Stimulated activated CD8-positive, alpha-beta memory T cell treated with anti-CD3 and anti-CD28 coated beads, Interleukin-4, amount 100 ng/mL, for 4 hours (primary cell): ENCODE data around the gene TADA3.
A peak's percentile ranks its signal among the peaks of the same experiment; 100 is the strongest.

ENCODE experiments used
- DNase-seq, 2 donors: peaks; one replicate each; pipeline ENCODE4 v3.0.0-alpha.2; 2020; ENCODE audit warnings: low read depth in 2 of 2, low spot score in 1 of 2

TADA3 gene

DNA sequence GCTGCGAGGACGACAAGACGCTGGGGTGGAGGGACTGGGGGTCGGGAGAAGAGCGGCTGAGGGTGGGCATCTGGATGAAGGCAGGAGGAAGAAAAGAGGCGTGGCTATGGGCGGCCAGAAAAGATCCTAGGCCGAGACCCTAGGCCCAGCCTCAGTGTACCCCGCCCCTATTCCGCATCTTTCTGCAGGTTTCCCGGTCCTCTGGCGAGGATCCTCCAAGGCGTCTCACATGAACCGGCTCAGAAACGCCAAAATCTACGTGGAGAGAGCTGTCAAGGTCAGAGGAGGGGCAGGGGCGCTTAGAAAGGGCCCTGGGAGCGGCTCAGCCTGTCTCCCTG, 18.1 kb upstream of the TADA3 start:
- DNase-seq = no peak

DNA sequence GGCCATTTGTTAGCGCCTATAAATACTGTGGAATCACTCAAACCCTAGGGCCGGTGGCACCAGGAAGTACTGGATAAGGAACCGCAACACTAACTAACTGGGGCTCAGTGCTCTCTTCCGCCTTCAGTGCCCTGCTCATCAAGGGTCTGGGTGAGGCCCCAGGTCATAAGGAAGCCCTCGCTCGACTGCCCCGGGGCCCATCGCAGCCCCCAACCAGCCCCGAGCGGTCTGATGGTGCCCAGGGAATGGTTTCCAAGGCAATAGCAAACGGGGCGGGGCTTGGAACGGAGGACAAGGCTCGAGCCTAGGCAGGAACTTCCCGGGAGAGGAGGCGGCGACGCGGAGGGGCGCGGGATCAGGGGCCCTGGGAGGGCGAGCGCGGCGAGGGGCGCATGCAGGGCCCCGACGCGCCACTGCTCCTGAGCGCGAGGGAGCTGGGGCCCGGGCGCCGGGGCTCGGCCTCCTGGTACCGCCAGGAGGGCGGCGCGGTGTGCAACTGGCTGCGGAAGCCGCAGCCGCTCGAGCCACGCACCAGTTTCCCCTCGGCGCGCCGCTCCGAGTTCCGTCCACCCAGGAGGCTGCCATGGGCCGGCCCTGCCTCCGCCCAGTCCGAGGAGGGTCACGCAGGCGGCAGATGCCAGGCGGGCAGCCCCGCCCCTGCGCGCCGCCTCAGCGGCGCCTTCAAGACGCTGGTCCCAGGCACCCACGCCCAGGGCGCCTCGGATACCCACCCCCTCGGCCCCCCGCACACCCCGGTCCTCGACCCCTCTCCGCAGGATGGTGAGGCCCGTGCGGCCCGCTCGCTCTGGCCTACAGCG, 17.6 kb upstream of the TADA3 start, which contains the start of gene TTLL3:
Gene TTLL3, plus strand, starts transcription at position 648 of the 818 bp plus-strand sequence. CDS start 400 bp downstream, outside the sequence.
- DNase-seq = peak in 1 of 2 donors; percentile 19

DNA sequence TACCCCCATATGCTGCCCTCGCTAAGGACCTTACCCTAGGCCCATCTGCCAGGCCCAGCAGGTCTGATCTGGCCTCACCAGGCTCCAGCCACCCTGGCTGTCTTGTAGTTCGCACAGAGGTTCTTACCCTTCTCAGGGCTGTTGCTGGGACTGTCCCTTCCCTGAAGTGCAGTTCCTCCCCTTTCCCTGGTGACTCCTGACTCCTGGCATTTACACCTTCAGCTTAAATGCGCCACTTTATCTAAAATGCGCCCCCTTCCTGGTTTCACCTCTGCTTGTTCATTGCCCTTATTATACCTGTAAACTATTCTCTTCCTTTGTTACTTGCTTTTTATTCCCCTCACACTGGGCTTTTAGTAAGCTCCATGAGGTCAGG, 17.0 kb upstream of the TADA3 start:
- no peak for DNase-seq

DNA sequence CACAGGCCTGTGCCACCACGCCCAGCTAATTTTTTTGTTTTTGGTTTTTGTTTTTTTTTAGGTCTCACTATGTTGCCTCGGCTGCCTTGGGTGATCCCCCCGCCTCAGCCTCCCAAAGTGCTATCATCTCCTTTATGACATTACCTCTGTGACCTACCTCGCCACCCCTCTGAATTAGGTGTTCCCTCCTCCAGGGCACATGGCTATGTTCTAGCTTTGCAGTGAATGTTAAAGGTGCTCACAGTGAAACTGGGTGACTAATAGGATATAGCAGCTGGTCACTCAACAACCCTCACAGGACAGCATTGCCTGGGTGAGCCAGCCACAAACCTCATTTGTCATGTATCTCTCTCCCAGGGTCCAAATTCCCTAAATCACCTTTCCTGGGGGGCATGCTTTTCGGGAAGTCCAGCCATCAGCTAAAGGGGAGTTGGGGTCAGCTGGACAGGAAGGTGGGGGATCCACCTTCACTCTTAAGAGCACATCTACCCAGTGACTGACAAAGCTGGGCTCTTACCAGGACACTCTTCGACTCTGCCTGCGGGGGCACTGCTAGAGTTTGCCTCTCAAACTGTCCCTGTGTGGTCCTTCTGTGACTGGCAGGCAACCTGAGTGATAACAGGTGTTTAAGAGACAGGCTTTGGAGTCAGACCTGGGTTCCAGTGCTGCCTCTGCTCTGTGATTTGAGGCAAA, 16.2 kb upstream of the TADA3 start:
- DNase-seq = no peak

DNA sequence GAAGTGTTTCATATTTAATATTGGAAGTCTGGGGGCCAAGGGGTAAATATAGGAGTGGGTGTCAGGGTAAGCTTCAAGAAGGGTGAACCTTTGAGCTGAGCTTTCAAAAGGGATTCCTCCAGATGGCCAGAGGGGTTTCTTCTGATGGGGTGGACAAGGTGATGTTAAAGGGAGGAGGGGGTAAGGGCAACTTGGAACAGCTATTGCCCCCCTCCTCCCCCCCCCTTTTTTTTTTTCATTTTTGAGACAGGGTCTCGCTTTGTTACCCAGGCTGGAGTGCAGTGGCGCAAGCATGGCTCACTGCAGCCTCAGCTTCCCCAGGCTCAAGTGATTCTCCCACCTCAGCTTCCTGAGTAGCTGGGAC, 15.7 kb upstream of the TADA3 start:
- no peak for DNase-seq

DNA sequence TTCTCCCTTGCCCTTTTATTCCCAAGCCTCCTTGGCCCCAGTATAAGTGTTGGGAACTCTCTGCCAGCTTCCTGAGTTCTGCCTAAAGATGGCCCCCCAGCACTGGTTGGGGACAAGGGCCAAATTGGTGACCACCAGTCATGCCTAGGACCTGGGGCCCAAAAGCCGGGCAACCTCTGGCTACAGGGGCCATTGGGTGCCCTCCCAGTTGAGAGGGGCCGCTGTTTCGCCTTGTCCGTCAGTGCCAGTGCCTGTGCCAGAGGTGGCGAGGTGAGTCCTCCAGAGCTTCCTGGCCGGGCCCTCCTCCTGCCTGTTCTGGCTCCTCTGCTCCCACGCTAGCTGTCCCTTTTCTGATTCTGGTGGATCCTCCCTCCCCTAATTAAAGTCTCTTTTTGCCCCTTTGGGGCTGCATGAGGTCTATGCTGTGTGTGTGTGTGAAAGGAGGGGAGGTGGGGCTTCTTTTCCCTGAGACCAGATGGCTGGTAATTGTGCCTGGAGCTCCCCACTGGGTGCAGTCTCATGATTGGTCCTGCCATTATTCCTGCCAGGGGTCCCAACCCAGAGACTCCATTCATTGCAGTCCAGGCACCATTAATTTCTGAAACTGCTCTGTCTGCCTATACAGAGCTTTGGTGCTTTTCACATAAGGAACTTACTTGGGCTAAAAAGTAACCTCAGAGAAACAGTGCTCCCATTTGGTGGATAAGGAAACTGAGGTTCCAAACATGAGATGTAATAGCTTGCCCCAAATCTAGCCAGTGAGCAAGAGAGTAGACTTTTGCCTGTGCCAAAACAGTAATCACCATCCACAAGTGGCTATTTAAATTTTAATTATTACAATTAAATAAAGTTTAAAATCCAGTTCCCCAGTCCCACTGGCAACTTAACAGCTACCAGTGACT, 14.7 kb upstream of the TADA3 start:
- DNase-seq = no peak

DNA sequence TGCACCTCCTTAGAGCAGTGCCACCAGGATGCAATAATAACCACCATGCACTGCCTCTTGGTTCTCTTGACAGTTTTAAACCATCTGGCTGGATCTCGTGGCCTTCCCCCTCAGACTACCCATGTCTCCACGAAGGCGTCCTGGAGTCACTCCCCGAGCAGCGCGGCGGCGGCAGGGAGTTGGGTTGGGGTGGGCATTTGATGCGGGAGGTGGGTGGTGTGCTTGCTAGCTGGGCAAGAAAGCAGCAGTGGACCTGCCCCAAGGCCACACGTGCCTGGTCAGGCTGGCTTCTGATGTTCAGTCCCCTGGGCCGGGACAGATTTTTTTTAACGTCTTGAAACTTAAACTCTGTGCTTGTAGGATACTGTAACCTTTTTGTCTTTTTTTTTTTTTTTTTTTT, 13.9 kb upstream of the TADA3 start:
- no peak for DNase-seq

DNA sequence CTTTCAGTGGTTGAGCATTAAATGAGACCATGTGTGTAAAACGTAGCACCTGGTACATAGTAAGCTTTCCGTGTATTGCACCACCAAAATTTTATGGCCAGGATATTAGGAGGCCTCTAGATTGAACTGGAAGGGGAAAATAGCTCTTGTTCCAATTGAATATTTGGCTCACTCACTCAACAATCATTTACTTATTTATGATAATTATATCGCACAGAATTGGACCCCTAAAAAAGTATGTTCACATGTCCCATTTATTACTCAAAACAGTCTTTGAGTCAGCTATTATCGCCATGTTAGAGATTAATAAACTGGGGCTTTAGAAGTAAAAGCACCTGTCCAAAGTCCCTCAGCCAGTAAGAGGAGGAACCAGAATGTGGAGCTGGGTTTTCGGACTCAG, 12.7 kb upstream of the TADA3 start:
- DNase-seq = no peak

DNA sequence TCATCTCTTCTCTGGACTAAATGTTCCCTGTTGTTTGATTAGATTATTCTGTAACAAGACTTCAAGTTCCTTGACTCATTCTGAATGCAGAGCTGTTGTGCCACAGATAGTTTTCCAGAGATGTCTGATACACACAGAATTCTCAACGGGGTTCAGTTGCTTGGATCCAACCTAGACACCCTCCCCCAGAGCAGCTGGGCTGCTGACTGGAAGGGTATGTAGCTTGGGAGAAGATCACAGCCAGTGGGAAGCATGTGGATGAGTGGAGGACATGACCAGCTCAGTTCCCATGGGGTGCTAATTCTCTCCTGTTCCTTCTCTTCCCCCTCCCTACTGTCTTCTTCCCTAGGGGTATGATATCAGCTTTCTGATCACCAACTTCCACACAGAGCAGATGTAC, 11.2 kb upstream of the TADA3 start:
- no peak for DNase-seq

DNA sequence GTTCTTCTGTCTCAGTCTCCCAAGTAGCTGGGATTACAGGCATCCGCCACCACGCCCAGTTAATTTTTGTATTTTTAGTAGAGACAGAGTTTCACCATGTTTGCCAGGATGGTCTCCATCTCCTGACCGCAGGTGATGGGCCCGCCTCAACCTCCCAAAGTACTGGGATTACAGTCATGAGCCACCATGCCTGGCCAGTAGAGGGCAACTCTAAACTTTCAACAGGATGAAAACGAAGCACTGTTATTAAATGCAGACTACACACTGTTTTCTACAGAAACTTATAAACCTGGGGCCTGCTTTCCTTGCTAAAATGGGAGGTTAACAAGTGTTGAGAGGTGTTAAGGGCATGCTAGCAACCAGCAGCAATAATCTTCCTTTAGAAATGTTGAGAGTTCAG, 8.3 kb upstream of the TADA3 start:
- DNase-seq = no peak

DNA sequence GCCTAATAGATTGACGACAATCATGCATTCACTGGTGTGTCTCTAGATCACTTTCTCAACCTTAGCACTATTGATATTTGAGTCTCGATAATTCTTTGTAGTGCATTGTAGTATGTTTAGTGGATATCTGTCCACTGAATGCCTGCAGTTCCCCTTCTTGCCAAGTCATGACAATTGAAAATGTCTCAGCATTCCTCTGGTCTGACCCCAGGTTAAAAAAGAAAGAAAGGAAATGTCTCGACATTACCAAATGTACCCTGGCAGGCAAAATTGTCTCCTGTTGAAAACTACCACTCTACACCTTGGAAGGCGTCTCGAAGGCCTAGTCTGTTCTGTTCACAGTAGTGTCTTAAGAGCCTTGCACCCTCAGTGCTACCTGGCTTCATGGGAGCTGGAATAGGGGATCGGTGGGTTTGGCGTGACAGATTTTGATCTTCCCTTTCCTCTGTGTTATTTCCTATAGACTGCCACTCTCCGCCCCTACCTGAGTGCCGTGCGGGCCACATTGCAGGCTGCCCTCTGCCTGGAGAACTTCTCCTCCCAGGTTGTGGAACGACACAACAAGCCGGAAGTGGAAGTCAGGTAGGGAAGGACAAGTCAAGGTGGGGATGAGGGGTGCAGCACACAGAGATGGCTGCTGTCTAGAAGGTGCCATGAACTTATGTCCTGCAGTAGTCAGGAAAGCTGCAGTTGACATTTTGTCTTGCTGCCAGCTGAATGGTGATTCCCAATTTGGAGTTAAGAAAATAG, 5.1 kb upstream of the TADA3 start:
- no peak for DNase-seq

DNA sequence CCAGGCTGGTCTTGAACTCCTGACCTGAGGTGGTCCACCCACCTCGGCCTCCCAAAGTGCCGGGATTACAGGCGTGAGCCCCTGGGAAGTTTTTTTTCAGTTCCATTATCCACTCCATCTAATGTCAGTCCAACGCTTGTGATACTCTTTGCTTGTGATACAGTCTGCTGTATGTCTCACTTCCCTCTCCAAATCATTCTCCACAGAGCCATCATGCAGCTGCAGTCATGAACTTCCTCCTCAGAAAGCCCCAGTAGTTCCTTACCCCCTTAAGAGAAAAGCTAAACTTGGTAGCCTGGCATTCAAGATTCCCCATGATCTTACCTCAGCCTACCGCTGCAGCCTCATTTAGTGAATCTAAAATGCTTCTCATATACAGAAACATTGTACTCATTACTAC, 2.9 kb upstream of the TADA3 start:
- no peak for DNase-seq

DNA sequence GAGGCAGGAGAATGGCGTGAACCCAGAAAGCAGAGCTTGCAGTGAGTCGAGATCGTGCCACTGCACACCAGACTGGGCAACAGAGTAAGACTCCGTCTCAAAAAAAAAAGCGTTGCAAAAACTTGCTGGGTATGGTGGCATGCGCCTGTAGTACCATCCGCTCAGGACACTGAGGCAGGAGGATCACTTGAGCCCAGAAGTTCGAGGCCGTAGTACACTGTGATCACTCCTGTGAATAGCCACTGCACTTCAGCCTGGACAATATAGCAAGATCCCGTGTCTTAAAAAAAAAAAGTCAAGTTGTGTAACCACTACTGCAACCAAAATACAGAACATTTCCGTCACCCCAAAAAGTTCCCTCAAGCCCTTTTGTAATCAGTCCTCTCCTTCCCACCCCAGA, 2.1 kb upstream of the TADA3 start:
- no peak for DNase-seq

DNA sequence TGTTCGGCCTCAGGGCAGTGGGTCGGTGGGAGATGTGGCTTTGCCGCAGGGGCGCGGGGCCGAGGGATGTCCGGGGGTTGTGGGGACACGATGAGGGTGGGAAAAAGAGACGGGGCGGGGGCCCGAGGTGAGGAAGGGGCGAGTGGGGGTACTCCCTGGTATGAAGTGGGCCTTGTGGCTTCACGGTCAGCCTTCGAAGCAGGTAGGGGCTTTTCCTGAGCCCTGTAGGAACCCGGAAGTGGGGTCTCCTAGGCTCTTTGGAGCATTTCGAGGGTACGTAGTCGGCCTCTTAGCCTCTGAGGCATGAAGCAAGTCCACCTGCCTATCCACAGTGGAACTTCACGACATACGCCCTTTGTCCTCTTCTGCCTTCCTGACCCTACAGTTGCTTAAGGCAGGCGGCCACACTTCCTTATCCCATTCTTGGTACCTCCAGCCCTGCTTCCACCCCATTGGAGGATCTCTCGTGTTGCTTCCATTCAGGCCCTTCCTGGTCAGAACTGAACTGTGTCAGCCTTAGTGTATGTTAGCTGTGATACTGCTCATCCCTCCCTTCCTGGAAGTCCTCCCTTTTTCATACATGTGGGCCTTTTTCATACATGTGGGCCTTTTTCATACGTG, 998 bp upstream of the TADA3 start:
- DNase-seq = no peak

DNA sequence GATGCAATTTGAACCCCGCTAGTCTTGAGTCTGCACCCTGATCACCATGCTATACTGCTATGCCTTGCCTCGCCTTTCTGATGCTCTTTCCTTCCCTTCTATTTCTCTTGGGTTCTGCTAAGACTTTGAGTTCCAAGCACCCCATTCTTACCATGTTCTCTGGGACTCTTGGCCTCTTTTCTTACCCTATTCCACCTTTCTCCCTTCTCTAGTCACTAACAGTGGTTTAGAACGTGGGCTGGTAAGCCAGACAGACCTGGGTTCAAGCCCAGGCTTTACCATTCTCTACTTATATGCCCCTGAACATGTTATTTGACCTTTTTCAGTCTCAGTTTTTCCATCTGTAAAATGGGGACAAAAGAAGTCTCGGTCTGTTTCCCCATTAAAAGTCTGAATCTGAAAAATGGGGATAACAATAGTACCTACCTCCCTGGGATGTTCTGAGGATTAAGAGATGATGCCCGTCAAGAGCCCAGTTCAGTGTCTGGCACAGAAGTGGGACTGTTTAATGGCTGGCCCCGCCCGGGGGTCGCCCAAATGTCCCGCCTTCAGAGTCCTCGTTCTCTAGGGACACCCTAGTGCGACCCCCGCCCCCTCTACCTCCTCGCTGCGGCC, 376 bp downstream of the TADA3 start:
- no peak for DNase-seq

DNA sequence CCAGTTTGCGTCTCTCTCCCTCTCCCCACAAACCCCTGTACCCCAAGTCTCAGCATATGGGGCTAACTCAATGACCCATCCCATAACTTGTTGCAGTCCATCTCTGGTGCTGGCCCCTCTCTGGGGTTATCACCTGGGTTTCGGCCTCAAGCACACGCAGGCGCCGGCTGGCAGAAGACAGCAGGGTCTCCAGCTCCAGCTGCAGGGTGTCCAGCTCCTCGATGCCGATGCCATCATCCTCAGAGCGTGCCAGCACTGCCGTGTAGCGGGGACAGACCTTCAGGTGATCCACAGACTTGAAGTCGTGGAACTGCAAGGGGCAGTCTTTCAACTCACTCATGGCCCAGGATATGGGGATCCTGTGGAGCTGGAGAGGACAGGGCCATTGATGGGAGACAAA, 1.1 kb downstream of the TADA3 start:
- no peak for DNase-seq

DNA sequence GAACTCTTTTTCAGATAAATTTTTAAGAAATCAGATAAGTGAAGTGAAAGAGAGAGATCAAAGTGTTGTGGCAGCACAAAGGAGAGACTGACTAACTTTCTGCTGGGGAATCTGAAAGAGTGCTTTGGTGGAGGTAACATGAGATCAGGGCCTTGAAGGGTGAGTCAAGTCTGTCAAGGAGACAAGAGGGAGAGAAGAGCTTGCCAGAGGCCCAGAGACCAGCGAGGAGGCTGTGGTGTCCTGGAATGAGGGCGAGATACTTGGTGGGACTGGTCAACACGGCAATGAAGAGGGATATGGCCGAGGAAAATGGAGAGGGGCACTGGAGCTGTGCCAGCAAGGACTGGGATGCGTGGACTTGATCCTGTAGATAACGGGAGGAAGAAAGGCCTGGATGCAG, 4.6 kb downstream of the TADA3 start:
- no peak for DNase-seq

DNA sequence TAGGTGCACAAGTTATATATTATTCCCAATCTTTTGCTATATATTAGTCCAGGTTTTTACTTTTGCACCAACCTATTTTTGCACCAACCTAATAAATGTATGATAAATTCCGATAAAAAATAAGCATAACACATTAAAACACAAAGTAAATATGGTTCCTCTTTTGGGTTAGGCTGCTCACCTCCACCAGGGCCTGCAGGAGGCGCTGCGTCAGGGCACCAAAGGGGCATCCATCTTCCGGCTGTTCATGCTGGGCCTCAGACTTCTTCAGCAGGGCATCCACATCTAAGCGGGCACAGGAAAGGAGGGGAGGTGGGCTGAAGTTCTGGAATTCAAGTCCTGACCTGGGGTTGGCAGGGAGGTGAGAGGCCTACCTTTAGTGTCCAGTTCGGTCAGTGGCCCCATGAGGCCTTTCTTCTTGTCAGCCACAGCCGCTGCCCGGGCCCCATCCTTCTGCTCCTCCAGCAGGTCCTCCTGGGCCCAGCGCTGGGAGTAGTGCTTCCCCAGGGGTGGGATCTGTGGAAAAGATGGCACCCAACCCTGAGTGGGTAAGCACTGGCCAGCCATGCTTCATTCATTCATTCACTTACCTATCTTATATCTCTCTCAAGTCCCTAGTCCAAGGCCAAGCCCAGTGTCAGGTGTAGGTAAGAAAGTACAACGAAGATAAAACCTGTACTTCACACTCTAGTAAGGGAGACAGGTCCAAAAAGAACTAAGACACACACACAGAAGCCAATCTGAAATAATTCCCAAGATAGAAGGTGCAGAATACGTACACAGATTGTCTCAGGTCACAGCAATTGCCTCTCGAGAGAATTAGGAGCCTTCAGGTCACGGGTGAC, 5.2 kb downstream of the TADA3 start:
- DNase-seq = no peak

DNA sequence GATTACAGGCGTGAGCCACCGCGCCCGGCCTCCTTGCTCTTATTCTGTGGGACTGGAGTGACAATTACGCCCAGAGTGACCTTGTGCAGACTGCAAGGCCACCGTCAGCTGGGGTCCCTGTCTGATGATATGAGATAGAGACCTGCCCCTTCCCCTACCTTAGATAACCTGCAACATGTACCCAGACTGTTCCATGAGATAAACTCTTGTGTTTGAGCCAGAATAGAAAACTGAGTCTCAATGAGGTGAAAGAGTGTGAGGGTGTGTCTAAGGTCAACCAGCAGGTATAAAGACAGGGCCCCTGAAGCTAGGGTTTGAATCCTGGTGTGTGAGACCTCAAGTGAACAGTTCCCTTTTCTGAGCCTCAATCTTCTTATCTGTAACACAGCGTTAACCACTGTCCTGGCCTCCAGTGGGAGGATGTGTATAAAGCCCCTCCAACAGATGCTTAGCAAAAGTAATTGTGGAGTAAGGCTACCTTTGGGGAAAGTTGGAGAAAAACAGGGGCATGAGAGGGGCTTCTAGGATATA, 6.0 kb downstream of the TADA3 start:
- no peak for DNase-seq
